Uterus (tissue), 4 donors: ENCODE data around the gene PCDHGB2. TPM values are rescaled to one million over a fixed set of nuclear protein-coding genes. Genes with fewer than 3 reads are reported as not detected.
A peak's percentile ranks its signal among the peaks of the same experiment; 100 is the strongest.
"Not testable (repeated sequence)": the region's sequence is repeated elsewhere in the genome, so short reads cannot be mapped to it uniquely, and the experiment has no call there.

ENCODE experiments used
- DNase-seq, 2 donors: peaks; one replicate each; pipeline ENCODE4 v3.0.0-alpha.2; 2019 to 2020
- H3K27ac ChIP-seq, 2 donors: fragments of 200-600 bp; sonication (generic); 1 replicate in 1 of 2; 2 replicates in 1 of 2; pipeline ENCODE4 v1.5.1; 2016 to 2018
- H3K27me3 ChIP-seq, 2 donors: fragments of 200-600 bp; sonication (generic); one replicate each; pipeline ENCODE4 v1.5.1; 2018 to 2019; ENCODE audit warnings: control low read depth in 1 of 2
- H3K36me3 ChIP-seq, 2 donors: fragments of 200-600 bp; sonication (generic); one replicate each; pipeline ENCODE4 v1.5.1; 2019; ENCODE audit warnings: control low read depth in 1 of 2
- H3K4me1 ChIP-seq, 2 donors: fragments of 200-600 bp; sonication (generic); one replicate each; pipeline ENCODE4 v1.5.1; 2018 to 2019; ENCODE audit warnings: control low read depth in 1 of 2
- H3K4me3 ChIP-seq, 2 donors: fragments of 200-600 bp; sonication (generic); 1 replicate in 1 of 2; 2 replicates in 1 of 2; pipeline ENCODE4 v1.5.1; 2018 to 2019; ENCODE audit warnings: mild to moderate bottlenecking in 1 of 2
- H3K9me3 ChIP-seq, 2 donors: fragments of 200-600 bp; sonication (generic); one replicate each; pipeline ENCODE4 v1.5.1; 2019; ENCODE audit warnings: control low read depth in 1 of 2
- CTCF ChIP-seq, 4 experiments: fragments of 200-600 bp in 2 of 4; fragments of 450-650 bp in 2 of 4; sonication (generic) in 2 of 4; IDR thresholded peaks; one replicate each; pipeline ENCODE4 v1.5.1; 2016 to 2019; ENCODE audit warnings: antibody characterized with exemption in 4 of 4, mild to moderate bottlenecking in 2 of 4, moderate library complexity in 1 of 4
- POLR2A ChIP-seq, 2 donors: fragments of 450-650 bp; IDR thresholded peaks; one replicate each; pipeline ENCODE4 v1.6.1; 2016; ENCODE audit warnings: antibody characterized with exemption in 2 of 2, mild to moderate bottlenecking in 1 of 2, moderate library complexity in 1 of 2
- intact Hi-C: fragments of 100-400 bp; cut with DNase I; formaldehyde crosslinking; loops from one replicate; pipeline ENCODE4 v1.15.1; 2023; ENCODE audit warnings: low total_unique reads
- total RNA-seq, 4 donors: library from RNA; depleted of rRNA in 3 of 4; stranded (reverse); fragments of >200 nt in 3 of 4; gene quantifications; one replicate each; pipeline versions ENCODE4 v1.1.0 to v1.2.4, GENCODE V29; 2014 to 2023
- donor health status: DM: yes; HTN: yes; CAD: no.

PCDHGB2 gene
- total RNA-seq, 4 donors from 2014 or later, result 0.59 to 17.9 (median 8.7) TPM

- Histone ChIP-seq H3K9me3 (peaks cover 3 to 52% of the 10 kb centered on the region in 2 donors), H3K36me3 (no peaks in the 10 kb centered on the region), H3K27me3 (no peaks in the 10 kb centered on the region), H3K27ac (no peak overlapping the region), H3K4me3 (peak overlapping the region in 1 of 2 donors; percentile 5), H3K4me1 (no peaks in the 10 kb centered on the region)
- DNase-seq, result no peak
- intact Hi-C loops, result no loop called here
- TF ChIP-seq POLR2A (IDR thresholded peaks at IDR 0.05) (no peak), CTCF (IDR thresholded peaks at IDR 0.05) (no peak)
Observed at GRCh38 chr5:141343953-141344463, 15.8 kb upstream of the PCDHGB2 start.

- DNase-seq, result no peak
- no peaks in the 10 kb centered on the region for H3K36me3 ChIP-seq
- TF ChIP-seq CTCF (IDR thresholded peaks at IDR 0.05) (no peak), POLR2A (IDR thresholded peaks at IDR 0.05) (no peak)
- no peaks in the 10 kb centered on the region for H3K27me3 ChIP-seq
- intact Hi-C loops, result no loop called here
- peaks cover 3 to 44% of the 10 kb centered on the region in 2 donors for H3K9me3 ChIP-seq
- no peak overlapping the region for H3K27ac ChIP-seq
- no peaks in the 10 kb centered on the region for H3K4me1 ChIP-seq
- no peak overlapping the region for H3K4me3 ChIP-seq
Observed at GRCh38 chr5:141345327-141345726, 14.5 kb upstream of the PCDHGB2 start.

- H3K4me1 ChIP-seq, H3K27me3 ChIP-seq, H3K4me3 ChIP-seq, H3K36me3 ChIP-seq, DNase-seq, H3K27ac ChIP-seq, intact Hi-C loops: not testable (repeated sequence)
- peaks cover 3 to 47% of the 10 kb centered on the region in 2 donors for H3K9me3 ChIP-seq
Observed at GRCh38 chr5:141346017-141346416, 13.8 kb upstream of the PCDHGB2 start.

- intact Hi-C loops, result no loop called here
- no peaks in the 10 kb centered on the region for H3K36me3 ChIP-seq
- no peak for TF ChIP-seq POLR2A (IDR thresholded peaks at IDR 0.05)
- no peak for TF ChIP-seq CTCF (IDR thresholded peaks at IDR 0.05)
- no peak for DNase-seq
- H3K4me3 ChIP-seq, result no peak within 1 kb of the TSS
- H3K27me3 ChIP-seq, result no peaks in the 10 kb centered on the region
- H3K27ac ChIP-seq, result no peak within 1 kb of the TSS
- no peaks in the 10 kb centered on the region for H3K4me1 ChIP-seq
- peaks cover 0 to 53% of the 10 kb centered on the region in 2 donors for H3K9me3 ChIP-seq
Observed at GRCh38 chr5:141349917-141350619, 9.7 kb upstream of the PCDHGB2 start, which contains the start of gene PCDHGB1. Gene PCDHGB1 (plus strand): TSS chr5:141350099. CDS start chr5:141350261, 162 bp downstream.

GRCh38 chr5:141351591-141351990 is 8.2 kb upstream of the PCDHGB2 start:
- no peaks in the 10 kb centered on the region for H3K27me3 ChIP-seq
- H3K27ac ChIP-seq, result no peak overlapping the region
- no peaks in the 10 kb centered on the region for H3K4me1 ChIP-seq
- intact Hi-C loops, result no loop called here
- peaks cover 0 to 60% of the 10 kb centered on the region in 2 donors for H3K9me3 ChIP-seq
- TF ChIP-seq CTCF (IDR thresholded peaks at IDR 0.05), result no peak
- TF ChIP-seq POLR2A (IDR thresholded peaks at IDR 0.05), result no peak
- DNase-seq, result no peak
- no peak overlapping the region for H3K4me3 ChIP-seq
- H3K36me3 ChIP-seq, result no peaks in the 10 kb centered on the region
